HepG2 (cell line): Measurements from ENCODE around the gene PANK4. TPM values are rescaled to one million over a fixed set of nuclear protein-coding genes. Genes with fewer than 3 reads are reported as not detected.

Experiments used
- AGO1 ChIP-seq: fragments of 200-400 bp; formaldehyde crosslinking; IDR thresholded peaks from 2 replicates; pipeline ENCODE4 v1.6.1; 2017; ENCODE audit warnings: mild to moderate bottlenecking, low read depth, low read length, moderate library complexity; ENCODE audit not compliant: poor library complexity, severe bottlenecking
- CC2D1A ChIP-seq: sonication (generic); formaldehyde crosslinking; IDR thresholded peaks from 2 replicates; pipeline ENCODE4 v1.8.1; 2023; ENCODE audit warnings: mild to moderate bottlenecking, missing genetic modification reagents
- IKZF5 ChIP-seq: IDR thresholded peaks from 2 replicates; pipeline ENCODE4 v1.6.1; 2018; ENCODE audit warnings: missing genetic modification reagents, mild to moderate bottlenecking, missing compliant biosample characterization
- IRX3 ChIP-seq: sonication (generic); formaldehyde crosslinking; IDR thresholded peaks from 2 replicates; pipeline ENCODE4 v1.8.1; 2023; ENCODE audit warnings: mild to moderate bottlenecking, low read depth, missing genetic modification reagents, borderline replicate concordance
- NFYB ChIP-seq: sonication (generic); formaldehyde crosslinking; IDR thresholded peaks from 2 replicates; pipeline ENCODE4 v1.4.0; 2020; ENCODE audit warnings: missing genetic modification reagents
- PHF8 ChIP-seq: sonication (generic); formaldehyde crosslinking; IDR thresholded peaks from 2 replicates; pipeline ENCODE4 v1.5.0; 2020; ENCODE audit warnings: missing genetic modification reagents
- RELA ChIP-seq: sonication (generic); formaldehyde crosslinking; IDR thresholded peaks from 2 replicates; pipeline ENCODE4 v1.4.0; 2020; ENCODE audit warnings: missing genetic modification reagents
- SIN3A ChIP-seq: IDR thresholded peaks from 2 replicates; pipeline ENCODE4 v1.6.1; 2011; ENCODE audit warnings: low read depth, mild to moderate bottlenecking, control low read depth, low read length, borderline replicate concordance
- TOE1 ChIP-seq: sonication (generic); formaldehyde crosslinking; IDR thresholded peaks from 2 replicates; pipeline ENCODE4 v1.4.0; 2020; ENCODE audit warnings: mild to moderate bottlenecking, missing genetic modification reagents
- ZNF230 ChIP-seq: sonication (generic); formaldehyde crosslinking; IDR thresholded peaks from 2 replicates; pipeline ENCODE4 v1.4.0; 2020; ENCODE audit warnings: mild to moderate bottlenecking, missing genetic modification reagents
- ZNF282 ChIP-seq: fragments of 450-650 bp; IDR thresholded peaks from 2 replicates; pipeline ENCODE4 v1.6.1; 2018; ENCODE audit not compliant: partially characterized antibody
- ZNF318 ChIP-seq: sonication (generic); formaldehyde crosslinking; IDR thresholded peaks from 2 replicates; pipeline ENCODE4 v1.4.0; 2020; ENCODE audit warnings: mild to moderate bottlenecking, missing genetic modification reagents
- ZNF33A ChIP-seq: sonication (generic); formaldehyde crosslinking; IDR thresholded peaks from 2 replicates; pipeline ENCODE4 v1.5.1; 2020; ENCODE audit warnings: missing genetic modification reagents, mild to moderate bottlenecking, moderate library complexity, borderline replicate concordance
- ZNF644 ChIP-seq: IDR thresholded peaks from 2 replicates; pipeline ENCODE4 v1.6.1; 2016; ENCODE audit warnings: low read depth
- ZNF670 ChIP-seq: sonication (generic); formaldehyde crosslinking; IDR thresholded peaks from 2 replicates; pipeline ENCODE4 v1.8.0; 2022; ENCODE audit warnings: mild to moderate bottlenecking, missing genetic modification reagents, borderline replicate concordance
- ZNF761 ChIP-seq: sonication (generic); formaldehyde crosslinking; conservative IDR thresholded peaks from 2 replicates; pipeline ENCODE4 v1.4.0; 2020; ENCODE audit warnings: mild to moderate bottlenecking, missing genetic modification reagents
- ZNF766 ChIP-seq: sonication (generic); formaldehyde crosslinking; IDR thresholded peaks from 2 replicates; pipeline ENCODE4 v1.5.0; 2020; ENCODE audit warnings: missing genetic modification reagents, borderline replicate concordance
- ZNF782 ChIP-seq: sonication (generic); formaldehyde crosslinking; IDR thresholded peaks from 2 replicates; pipeline ENCODE4 v1.4.0; 2020; ENCODE audit warnings: missing genetic modification reagents, mild to moderate bottlenecking, borderline replicate concordance
- ZZZ3 ChIP-seq: sonication (generic); formaldehyde crosslinking; IDR thresholded peaks from 2 replicates; pipeline ENCODE4 v1.4.0; 2020; ENCODE audit warnings: missing genetic modification reagents, mild to moderate bottlenecking, borderline replicate concordance
- polyA plus RNA-seq, 8 experiments: library from polyadenylated mRNA; depleted of rRNA in 3 of 8; stranded (reverse) in 7 of 8; unstranded in 1 of 8; fragments of >200 nt; fragmentation: Illumina TruSeq in 4 of 8; extraction: Trizol in 4 of 8; gene quantifications; 2 replicates each; pipeline versions ENCODE4 v1.2.1 to v1.2.3, GENCODE V29; 2011 to 2016; ENCODE audit warnings: low read depth in 4 of 8, missing spikeins in 1 of 8, mixed read lengths in 1 of 8; ENCODE audit not compliant: insufficient read depth in 1 of 8
- total RNA-seq, 5 experiments: library from RNA; depleted of rRNA; stranded (reverse); fragments of >200 nt; fragmentation: Illumina TruSeq; extraction: Trizol; gene quantifications; 2 replicates each; pipeline ENCODE4 v1.2.3, GENCODE V29; 2016; ENCODE audit warnings: low read depth in 1 of 5

The PANK4 gene
- total and polyA plus RNA-seq, 2 of the 13 experiments (the other 11 are each of a cell fraction or from before 2014, with no cell fraction given) = 17.4 to 19.3 TPM

GRCh38 chr1:2547210-2548067, 21.0 kb upstream of the PANK4 start (continued):
- TF ChIP-seq ZNF782 (CRISPR knock-in tag) (peak; percentile 31; the same call in 1 of the 2 replicates), CC2D1A (no peak), RELA (CRISPR knock-in tag) (no peak), ZNF644 (CRISPR knock-in tag) (no peak), IRX3 (no peak), SIN3A (no peak), ZNF670 (peak; percentile 79; the same call in 1 of the 2 replicates), NFYB (CRISPR knock-in tag) (no peak), IKZF5 (CRISPR knock-in tag) (peak; percentile 12; the same call in 1 of the 2 replicates), ZNF230 (CRISPR knock-in tag) (no peak; the same call in 1 of the 2 replicates), ZNF282 (no peak), ZZZ3 (CRISPR knock-in tag) (0 out of 2 replicates have a peak, but pooled peaks have one; percentile 36), AGO1 (no peak), PHF8 (CRISPR knock-in tag) (0 out of 2 replicates have a peak, but pooled peaks have one; percentile 10), TOE1 (CRISPR knock-in tag) (no peak), ZNF33A (CRISPR knock-in tag) (0 out of 2 replicates have a peak, but pooled peaks have one; percentile 69), ZNF318 (CRISPR knock-in tag) (0 out of 2 replicates have a peak, but pooled peaks have one; percentile 54), ZNF766 (no peak), ZNF761 (CRISPR knock-in tag) (no peak)
